ENCODE measurements around the gene LRGUK.

The LRGUK gene

DNA sequence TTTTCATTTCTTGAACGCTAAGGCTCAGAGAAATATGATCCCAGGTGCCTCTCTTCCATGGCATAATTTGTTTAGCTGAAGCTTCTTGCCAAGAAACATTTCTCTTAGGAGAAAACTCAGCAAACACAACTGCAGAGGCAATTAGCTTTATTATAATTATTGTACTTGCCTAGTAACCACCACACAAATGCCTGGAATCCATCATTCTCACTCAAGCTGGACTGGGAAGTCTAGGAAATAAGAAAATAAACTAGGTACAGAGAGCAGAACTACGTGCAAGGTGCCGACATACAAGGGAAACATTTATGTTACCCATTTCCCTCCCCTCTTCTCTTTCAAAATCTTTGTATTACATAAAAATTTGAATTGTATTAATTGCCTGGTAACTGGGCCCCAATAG is 174.5 kb downstream of the LRGUK start:
- H3K9me3 ChIP-seq (ENCODE audit: control insufficient read depth, insufficient read depth, low read depth, low read length) = no peaks in the 10 kb centered on the region
- no peak overlapping the region for H3K27ac ChIP-seq (ENCODE audit: extremely low read depth, low read depth, low read length)
- ChIA-PET CTCF (no interaction called here), POLR2A (no interaction called here)
- H3K4me1 ChIP-seq (ENCODE audit: control insufficient read depth, insufficient read depth, low read length) = no peaks in the 10 kb centered on the region
- TF ChIP-seq ZNF280C (tag by site-specific recombination; IDR thresholded peaks at IDR 0.05) = no peak
- TF ChIP-seq MEIS1 (CRISPR knock-in tag; IDR thresholded peaks at IDR 0.05; ENCODE audit: borderline replicate concordance) = no peak
- TF ChIP-seq ZNF175 (tag by site-specific recombination; IDR thresholded peaks at IDR 0.05) = no peak
- TF ChIP-seq BCL11A (tag by site-specific recombination; IDR thresholded peaks at IDR 0.05; ENCODE audit: low read depth) = no peak
- TF ChIP-seq KLF8 (tag by site-specific recombination; IDR thresholded peaks at IDR 0.05) = no peak
- TF ChIP-seq ZNF677 (tag by site-specific recombination; IDR thresholded peaks at IDR 0.05) = no peak
- no peak for TF ChIP-seq ZNF664 (tag by site-specific recombination; IDR thresholded peaks at IDR 0.05)
- no peak for TF ChIP-seq ZNF398 (tag by site-specific recombination; IDR thresholded peaks at IDR 0.05)
- TF ChIP-seq ZNF394 (tag by site-specific recombination; IDR thresholded peaks at IDR 0.05; ENCODE audit: borderline replicate concordance) = no peak
- no peak for TF ChIP-seq ZFHX2 (tag by site-specific recombination; conservative IDR thresholded peaks at IDR 0.05)
- no peak for TF ChIP-seq OVOL3 (tag by site-specific recombination; IDR thresholded peaks at IDR 0.05)
- no peak for TF ChIP-seq ZNF202 (tag by site-specific recombination; IDR thresholded peaks at IDR 0.05; ENCODE audit: borderline replicate concordance)
- no peak overlapping the region for H3K4me3 ChIP-seq (ENCODE audit: low read depth, low read length)
- H3K36me3 ChIP-seq (ENCODE audit: control insufficient read depth in 2 of 2, insufficient read depth in 1 of 2, low read length in 2 of 2) = peaks cover 5 to 86% of the 10 kb centered on the region in 2 experiments; a peak in 2 of 3 replicates

DNA sequence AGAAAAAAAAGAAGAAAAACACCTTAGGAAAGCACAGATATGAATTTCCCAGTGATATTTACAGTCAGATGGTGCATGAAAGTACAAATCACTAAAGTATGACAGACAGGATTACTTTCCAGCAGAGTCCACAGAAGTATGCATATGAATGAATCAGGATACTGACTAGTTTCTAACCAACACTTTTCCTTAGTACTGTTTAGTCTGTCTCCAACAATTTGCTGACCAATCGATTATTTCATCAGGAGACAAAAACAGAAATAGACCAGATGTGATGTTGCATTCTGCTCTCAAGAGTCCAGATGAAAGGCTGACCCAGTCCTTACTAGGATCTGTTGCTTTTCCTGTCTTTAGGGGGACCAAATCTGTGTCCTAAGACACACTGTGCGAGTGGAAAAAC is 175.0 kb downstream of the LRGUK start:
- CTCF ChIA-PET = no interaction called here
- POLR2A ChIA-PET = interaction anchor here (1.9 kb wide), 1 partner anchor 15 kb away, joined by 5 read pairs; the partner anchor contains the start of gene SLC35B4

DNA sequence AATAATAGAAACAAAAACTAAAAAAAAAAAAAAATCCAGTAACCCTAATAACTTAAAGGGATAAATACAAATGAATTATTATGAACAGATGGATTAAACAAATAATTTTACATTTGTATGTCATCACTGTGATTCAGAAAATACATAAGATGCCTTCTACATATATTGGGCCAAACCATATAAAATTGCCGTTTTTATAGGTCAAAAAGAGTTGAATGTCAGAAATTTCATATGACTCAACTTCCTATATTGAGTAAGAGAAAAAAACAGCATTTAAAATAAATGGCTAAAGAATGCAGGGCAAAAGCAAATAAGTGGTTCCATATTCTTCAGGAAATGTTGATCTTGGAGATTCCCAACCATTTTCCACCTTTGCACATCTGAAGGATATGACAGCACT is 180.2 kb downstream of the LRGUK start:
- H3K4me3 ChIP-seq (ENCODE audit: low read depth, low read length) = no peak overlapping the region
- ChIA-PET POLR2A (no interaction called here), CTCF (no interaction called here)
- no peaks in the 10 kb centered on the region for H3K4me1 ChIP-seq (ENCODE audit: control insufficient read depth, insufficient read depth, low read length)
- H3K36me3 ChIP-seq (ENCODE audit: control insufficient read depth in 2 of 2, insufficient read depth in 1 of 2, low read length in 2 of 2) = peaks cover 5 to 63% of the 10 kb centered on the region in 2 experiments; a peak in 2 of 3 replicates
- no peaks in the 10 kb centered on the region for H3K9me3 ChIP-seq (ENCODE audit: control insufficient read depth, insufficient read depth, low read depth, low read length)
- no peak overlapping the region for H3K27ac ChIP-seq (ENCODE audit: extremely low read depth, low read depth, low read length)
- no peak for TF ChIP-seq ZNF747 (tag by site-specific recombination; IDR thresholded peaks at IDR 0.05)
- TF ChIP-seq MYNN (tag by site-specific recombination; IDR thresholded peaks at IDR 0.05; ENCODE audit: borderline replicate concordance) = no peak
- no peak for TF ChIP-seq ZNF776 (tag by site-specific recombination; IDR thresholded peaks at IDR 0.05; ENCODE audit: borderline replicate concordance)
- TF ChIP-seq KLF17 (tag by site-specific recombination; IDR thresholded peaks at IDR 0.05) = no peak
- TF ChIP-seq SALL2 (tag by site-specific recombination; IDR thresholded peaks at IDR 0.05; ENCODE audit: borderline replicate concordance) = no peak
- no peak for TF ChIP-seq ZFP37 (tag by site-specific recombination; IDR thresholded peaks at IDR 0.05)
- TF ChIP-seq ZNF449 (tag by site-specific recombination; IDR thresholded peaks at IDR 0.05) = no peak
- TF ChIP-seq, protein P1, sequence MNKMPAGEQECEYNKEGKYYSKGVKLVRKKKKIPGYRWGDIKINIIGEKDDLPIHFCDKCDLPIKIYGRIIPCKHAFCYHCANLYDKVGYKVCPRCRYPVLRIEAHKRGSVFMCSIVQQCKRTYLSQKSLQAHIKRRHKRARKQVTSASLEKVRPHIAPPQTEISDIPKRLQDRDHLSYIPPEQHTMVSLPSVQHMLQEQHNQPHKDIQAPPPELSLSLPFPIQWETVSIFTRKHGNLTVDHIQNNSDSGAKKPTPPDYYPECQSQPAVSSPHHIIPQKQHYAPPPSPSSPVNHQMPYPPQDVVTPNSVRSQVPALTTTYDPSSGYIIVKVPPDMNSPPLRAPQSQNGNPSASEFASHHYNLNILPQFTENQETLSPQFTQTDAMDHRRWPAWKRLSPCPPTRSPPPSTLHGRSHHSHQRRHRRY (tag by site-specific recombination; IDR thresholded peaks at IDR 0.05) = no peak
- TF ChIP-seq, protein P2, sequence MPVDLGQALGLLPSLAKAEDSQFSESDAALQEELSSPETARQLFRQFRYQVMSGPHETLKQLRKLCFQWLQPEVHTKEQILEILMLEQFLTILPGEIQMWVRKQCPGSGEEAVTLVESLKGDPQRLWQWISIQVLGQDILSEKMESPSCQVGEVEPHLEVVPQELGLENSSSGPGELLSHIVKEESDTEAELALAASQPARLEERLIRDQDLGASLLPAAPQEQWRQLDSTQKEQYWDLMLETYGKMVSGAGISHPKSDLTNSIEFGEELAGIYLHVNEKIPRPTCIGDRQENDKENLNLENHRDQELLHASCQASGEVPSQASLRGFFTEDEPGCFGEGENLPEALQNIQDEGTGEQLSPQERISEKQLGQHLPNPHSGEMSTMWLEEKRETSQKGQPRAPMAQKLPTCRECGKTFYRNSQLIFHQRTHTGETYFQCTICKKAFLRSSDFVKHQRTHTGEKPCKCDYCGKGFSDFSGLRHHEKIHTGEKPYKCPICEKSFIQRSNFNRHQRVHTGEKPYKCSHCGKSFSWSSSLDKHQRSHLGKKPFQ (tag by site-specific recombination; IDR thresholded peaks at IDR 0.05) = no peak
- TF ChIP-seq ZNF548 (tag by site-specific recombination; IDR thresholded peaks at IDR 0.05) = no peak

More for the DNA sequence above, 175.0 kb downstream of the LRGUK start:
- H3K4me1 ChIP-seq (ENCODE audit: control insufficient read depth, insufficient read depth, low read length) = no peaks in the 10 kb centered on the region
- no peak overlapping the region for H3K4me3 ChIP-seq (ENCODE audit: low read depth, low read length)
- no peaks in the 10 kb centered on the region for H3K9me3 ChIP-seq (ENCODE audit: control insufficient read depth, insufficient read depth, low read depth, low read length)
- peaks cover 5 to 84% of the 10 kb centered on the region in 2 experiments; a peak in 2 of 3 replicates for H3K36me3 ChIP-seq (ENCODE audit: control insufficient read depth in 2 of 2, insufficient read depth in 1 of 2, low read length in 2 of 2)
- TF ChIP-seq KLF9 (tag by site-specific recombination; IDR thresholded peaks at IDR 0.05; ENCODE audit: low read depth) = no peak
- no peak for TF ChIP-seq ZNF658 (tag by site-specific recombination; IDR thresholded peaks at IDR 0.05)
- no peak for TF ChIP-seq ZNF423 (tag by site-specific recombination; IDR thresholded peaks at IDR 0.05)
- TF ChIP-seq SETDB1 (IDR thresholded peaks at IDR 0.05; ENCODE audit: insufficient read length, low read length) = no peak
- H3K27ac ChIP-seq (ENCODE audit: extremely low read depth, low read depth, low read length) = no peak overlapping the region

Measured in HEK293 (cell line).